ENCODE measurements around the gene HTR3C.

DNA sequence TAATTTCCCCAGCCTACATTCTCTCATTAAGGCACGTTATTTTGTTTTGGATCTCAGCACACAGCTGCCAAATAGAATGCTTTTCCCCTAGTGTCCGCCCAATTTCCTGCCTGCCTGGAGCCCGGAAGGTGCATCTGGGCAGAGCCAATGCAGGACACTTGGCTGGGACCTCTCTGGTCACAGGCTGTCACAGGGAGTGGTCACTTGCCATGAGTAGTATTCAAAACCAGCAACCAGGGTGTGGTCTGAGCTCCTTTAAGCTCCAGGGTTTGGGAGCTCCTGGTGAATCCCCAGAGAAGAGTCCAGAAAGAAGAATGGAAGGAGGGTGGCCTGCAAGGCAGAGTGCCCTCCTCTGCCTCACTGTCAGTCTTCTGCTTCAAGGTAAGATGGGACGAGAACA, at the start of gene HTR3C:
- no peak for TF ChIP-seq ZBTB8A (tag by site-specific recombination; IDR thresholded peaks at IDR 0.05)
- TF ChIP-seq, protein P1, sequence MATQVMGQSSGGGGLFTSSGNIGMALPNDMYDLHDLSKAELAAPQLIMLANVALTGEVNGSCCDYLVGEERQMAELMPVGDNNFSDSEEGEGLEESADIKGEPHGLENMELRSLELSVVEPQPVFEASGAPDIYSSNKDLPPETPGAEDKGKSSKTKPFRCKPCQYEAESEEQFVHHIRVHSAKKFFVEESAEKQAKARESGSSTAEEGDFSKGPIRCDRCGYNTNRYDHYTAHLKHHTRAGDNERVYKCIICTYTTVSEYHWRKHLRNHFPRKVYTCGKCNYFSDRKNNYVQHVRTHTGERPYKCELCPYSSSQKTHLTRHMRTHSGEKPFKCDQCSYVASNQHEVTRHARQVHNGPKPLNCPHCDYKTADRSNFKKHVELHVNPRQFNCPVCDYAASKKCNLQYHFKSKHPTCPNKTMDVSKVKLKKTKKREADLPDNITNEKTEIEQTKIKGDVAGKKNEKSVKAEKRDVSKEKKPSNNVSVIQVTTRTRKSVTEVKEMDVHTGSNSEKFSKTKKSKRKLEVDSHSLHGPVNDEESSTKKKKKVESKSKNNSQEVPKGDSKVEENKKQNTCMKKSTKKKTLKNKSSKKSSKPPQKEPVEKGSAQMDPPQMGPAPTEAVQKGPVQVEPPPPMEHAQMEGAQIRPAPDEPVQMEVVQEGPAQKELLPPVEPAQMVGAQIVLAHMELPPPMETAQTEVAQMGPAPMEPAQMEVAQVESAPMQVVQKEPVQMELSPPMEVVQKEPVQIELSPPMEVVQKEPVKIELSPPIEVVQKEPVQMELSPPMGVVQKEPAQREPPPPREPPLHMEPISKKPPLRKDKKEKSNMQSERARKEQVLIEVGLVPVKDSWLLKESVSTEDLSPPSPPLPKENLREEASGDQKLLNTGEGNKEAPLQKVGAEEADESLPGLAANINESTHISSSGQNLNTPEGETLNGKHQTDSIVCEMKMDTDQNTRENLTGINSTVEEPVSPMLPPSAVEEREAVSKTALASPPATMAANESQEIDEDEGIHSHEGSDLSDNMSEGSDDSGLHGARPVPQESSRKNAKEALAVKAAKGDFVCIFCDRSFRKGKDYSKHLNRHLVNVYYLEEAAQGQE (tag by site-specific recombination; IDR thresholded peaks at IDR 0.05), result no peak
- TF ChIP-seq ZNF549 (tag by site-specific recombination; IDR thresholded peaks at IDR 0.05), result no peak
- TF ChIP-seq WT1 (tag by site-specific recombination; IDR thresholded peaks at IDR 0.05), result no peak
- TF ChIP-seq ZNF24 (tag by site-specific recombination; IDR thresholded peaks at IDR 0.05), result no peak
- TF ChIP-seq, protein P2, sequence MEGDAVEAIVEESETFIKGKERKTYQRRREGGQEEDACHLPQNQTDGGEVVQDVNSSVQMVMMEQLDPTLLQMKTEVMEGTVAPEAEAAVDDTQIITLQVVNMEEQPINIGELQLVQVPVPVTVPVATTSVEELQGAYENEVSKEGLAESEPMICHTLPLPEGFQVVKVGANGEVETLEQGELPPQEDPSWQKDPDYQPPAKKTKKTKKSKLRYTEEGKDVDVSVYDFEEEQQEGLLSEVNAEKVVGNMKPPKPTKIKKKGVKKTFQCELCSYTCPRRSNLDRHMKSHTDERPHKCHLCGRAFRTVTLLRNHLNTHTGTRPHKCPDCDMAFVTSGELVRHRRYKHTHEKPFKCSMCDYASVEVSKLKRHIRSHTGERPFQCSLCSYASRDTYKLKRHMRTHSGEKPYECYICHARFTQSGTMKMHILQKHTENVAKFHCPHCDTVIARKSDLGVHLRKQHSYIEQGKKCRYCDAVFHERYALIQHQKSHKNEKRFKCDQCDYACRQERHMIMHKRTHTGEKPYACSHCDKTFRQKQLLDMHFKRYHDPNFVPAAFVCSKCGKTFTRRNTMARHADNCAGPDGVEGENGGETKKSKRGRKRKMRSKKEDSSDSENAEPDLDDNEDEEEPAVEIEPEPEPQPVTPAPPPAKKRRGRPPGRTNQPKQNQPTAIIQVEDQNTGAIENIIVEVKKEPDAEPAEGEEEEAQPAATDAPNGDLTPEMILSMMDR (tag by site-specific recombination; IDR thresholded peaks at IDR 0.05), result no peak
- no peak for TF ChIP-seq ZNF48 (tag by site-specific recombination; IDR thresholded peaks at IDR 0.05)
- TF ChIP-seq MEIS1 (CRISPR knock-in tag; IDR thresholded peaks at IDR 0.05; ENCODE audit: borderline replicate concordance), result no peak
- TF ChIP-seq YY1 (tag by site-specific recombination; IDR thresholded peaks at IDR 0.05), result no peak

All from HEK293 (cell line).